Vagina (tissue), 2 donors: ENCODE measurements around the gene CALD1. TPM values are rescaled to one million over a fixed set of nuclear protein-coding genes. Genes with fewer than 3 reads are reported as not detected.
A peak's percentile ranks its signal among the peaks of the same experiment; 100 is the strongest.

Source experiments
- DNase-seq, 2 donors: peaks; one replicate each; pipeline ENCODE4 v3.0.0-alpha.2; 2017; ENCODE audit errors: extremely low spot score in 2 of 2
- H3K27ac ChIP-seq: fragments of 200-600 bp; sonication (generic); one replicate; pipeline ENCODE4 v1.5.1; 2019
- H3K27me3 ChIP-seq: fragments of 200-600 bp; sonication (generic); one replicate; pipeline ENCODE4 v1.5.1; 2019
- H3K36me3 ChIP-seq, 2 donors: fragments of 200-600 bp; sonication (generic); one replicate each; pipeline ENCODE4 v1.5.1; 2017 to 2019
- H3K4me1 ChIP-seq: fragments of 200-600 bp; sonication (generic); one replicate; pipeline ENCODE4 v1.5.1; 2019
- H3K4me3 ChIP-seq, 2 donors: fragments of 200-600 bp; sonication (generic); 1 replicate in 1 of 2; 2 replicates in 1 of 2; pipeline ENCODE4 v1.5.1; 2016 to 2019
- H3K9me3 ChIP-seq: fragments of 200-600 bp; sonication (generic); one replicate; pipeline ENCODE4 v1.5.1; 2019
- CTCF ChIP-seq, 3 experiments: fragments of 450-650 bp in 2 of 3; fragments of 200-600 bp in 1 of 3; sonication (generic) in 1 of 3; IDR thresholded peaks; one replicate each; pipeline ENCODE4 v1.5.1; 2017 to 2019; ENCODE audit warnings: antibody characterized with exemption in 3 of 3, mild to moderate bottlenecking in 2 of 3, moderate library complexity in 2 of 3
- POLR2A ChIP-seq, 2 donors: fragments of 450-650 bp; IDR thresholded peaks; one replicate each; pipeline ENCODE4 v1.6.1; 2017; ENCODE audit warnings: antibody characterized with exemption in 2 of 2, mild to moderate bottlenecking in 2 of 2, moderate library complexity in 2 of 2
- POLR2AphosphoS5 ChIP-seq, 2 donors: sonication (generic); formaldehyde crosslinking; IDR thresholded peaks; one replicate each; pipeline ENCODE4 v1.9.0; 2017; ENCODE audit warnings: antibody characterized with exemption in 2 of 2, mild to moderate bottlenecking in 2 of 2, low read depth in 1 of 2; ENCODE audit not compliant: insufficient read depth in 1 of 2
- intact Hi-C: fragments of 100-400 bp; cut with DNase I; formaldehyde crosslinking; loops from one replicate; pipeline ENCODE4 v1.15.1; 2023
- total RNA-seq: library from RNA; depleted of rRNA; stranded (reverse); fragments of >200 nt; gene quantifications from one replicate; pipeline ENCODE4 v1.2.3, GENCODE V29; 2016

Gene CALD1
- total RNA-seq, 1 donor from 2014 or later: 343 TPM

- intact Hi-C loops: no loop called here
- Histone ChIP-seq H3K27ac (no peak overlapping the region), H3K36me3 (no peaks in the 10 kb centered on the region), H3K4me3 (no peak overlapping the region), H3K4me1 (no peaks in the 10 kb centered on the region), H3K27me3 (no peaks in the 10 kb centered on the region), H3K9me3 (no peaks in the 10 kb centered on the region)
- TF ChIP-seq CTCF (IDR thresholded peaks at IDR 0.05) (no peak), POLR2AphosphoS5 (IDR thresholded peaks at IDR 0.05; ENCODE audit: insufficient read depth in 1 of 2, low read depth in 1 of 2) (no peak)
- no peak for DNase-seq
Observed at GRCh38 chr7:134761266-134761665, 18.2 kb upstream of the CALD1 start.

GRCh38 chr7:134763960-134764359 lies 15.5 kb upstream of the CALD1 start:
- Histone ChIP-seq H3K27me3 (no peaks in the 10 kb centered on the region), H3K36me3 (no peaks in the 10 kb centered on the region), H3K4me3 (no peak overlapping the region), H3K27ac (no peak overlapping the region), H3K4me1 (no peaks in the 10 kb centered on the region), H3K9me3 (no peaks in the 10 kb centered on the region)
- TF ChIP-seq CTCF (IDR thresholded peaks at IDR 0.05): no peak
- no peak for TF ChIP-seq POLR2A (IDR thresholded peaks at IDR 0.05)
- no peak for TF ChIP-seq POLR2AphosphoS5 (IDR thresholded peaks at IDR 0.05; ENCODE audit: insufficient read depth in 1 of 2, low read depth in 1 of 2)
- DNase-seq: no peak
- intact Hi-C loops: no loop called here

- Histone ChIP-seq H3K36me3 (no peaks in the 10 kb centered on the region), H3K9me3 (no peaks in the 10 kb centered on the region), H3K27me3 (no peaks in the 10 kb centered on the region), H3K4me1 (no peaks in the 10 kb centered on the region), H3K4me3 (no peak overlapping the region), H3K27ac (no peak overlapping the region)
- DNase-seq: no peak
- no peak for TF ChIP-seq POLR2A (IDR thresholded peaks at IDR 0.05)
- no peak for TF ChIP-seq POLR2AphosphoS5 (IDR thresholded peaks at IDR 0.05; ENCODE audit: insufficient read depth in 1 of 2, low read depth in 1 of 2)
- TF ChIP-seq CTCF (IDR thresholded peaks at IDR 0.05): no peak
- intact Hi-C loops: no loop called here
Observed at GRCh38 chr7:134764365-134764764, 15.1 kb upstream of the CALD1 start.

- no peak for DNase-seq
- TF ChIP-seq POLR2A (IDR thresholded peaks at IDR 0.05) (no peak), POLR2AphosphoS5 (IDR thresholded peaks at IDR 0.05; ENCODE audit: insufficient read depth in 1 of 2, low read depth in 1 of 2) (no peak), CTCF (IDR thresholded peaks at IDR 0.05) (no peak)
- Histone ChIP-seq H3K27me3 (no peaks in the 10 kb centered on the region), H3K9me3 (no peaks in the 10 kb centered on the region), H3K27ac (peak overlapping the region; percentile 49), H3K36me3 (no peaks in the 10 kb centered on the region), H3K4me3 (no peak overlapping the region), H3K4me1 (no peaks in the 10 kb centered on the region)
- intact Hi-C loops: no loop called here
Observed at GRCh38 chr7:134766779-134767519, 12.5 kb upstream of the CALD1 start.

- TF ChIP-seq CTCF (IDR thresholded peaks at IDR 0.05) (no peak), POLR2A (IDR thresholded peaks at IDR 0.05) (no peak), POLR2AphosphoS5 (IDR thresholded peaks at IDR 0.05; ENCODE audit: insufficient read depth in 1 of 2, low read depth in 1 of 2) (no peak)
- intact Hi-C loops: no loop called here
- DNase-seq: no peak
- no peaks in the 10 kb centered on the region for H3K36me3 ChIP-seq
- H3K27ac ChIP-seq: peak overlapping the region; percentile 63
- no peaks in the 10 kb centered on the region for H3K9me3 ChIP-seq
- H3K27me3 ChIP-seq: no peaks in the 10 kb centered on the region
- no peak overlapping the region for H3K4me3 ChIP-seq
- H3K4me1 ChIP-seq: no peaks in the 10 kb centered on the region
Observed at GRCh38 chr7:134767520-134768168, 11.8 kb upstream of the CALD1 start.
